Ishikawa (cell line): ENCODE measurements around the gene UBE3D.

Experiments
- CEBPB ChIP-seq: IDR thresholded peaks from 2 replicates; pipeline ENCODE4 v1.6.1; 2012
- CREB1 ChIP-seq: IDR thresholded peaks from 2 replicates; pipeline ENCODE4 v1.6.1; 2012; ENCODE audit warnings: low read depth
- EGR1 ChIP-seq: IDR thresholded peaks from 2 replicates; pipeline ENCODE4 v1.6.1; 2012
- EP300 ChIP-seq: IDR thresholded peaks from 2 replicates; pipeline ENCODE4 v1.6.1; 2012; ENCODE audit warnings: borderline replicate concordance
- FOXM1 ChIP-seq: IDR thresholded peaks from 2 replicates; pipeline ENCODE4 v1.6.1; 2012; ENCODE audit warnings: low read depth, borderline replicate concordance
- MAX ChIP-seq: IDR thresholded peaks from 2 replicates; pipeline ENCODE4 v1.6.1; 2012
- NFIC ChIP-seq: IDR thresholded peaks from 2 replicates; pipeline ENCODE4 v1.6.1; 2012
- RAD21 ChIP-seq: IDR thresholded peaks from 2 replicates; pipeline ENCODE4 v1.6.1; 2012; ENCODE audit warnings: low read depth
- REST ChIP-seq: IDR thresholded peaks from 2 replicates; pipeline ENCODE4 v1.6.1; 2012; ENCODE audit warnings: low read depth, mild to moderate bottlenecking
- TAF1 ChIP-seq: IDR thresholded peaks from 2 replicates; pipeline ENCODE4 v1.6.1; 2012; ENCODE audit warnings: low read depth, mild to moderate bottlenecking
- TCF12 ChIP-seq: IDR thresholded peaks from 2 replicates; pipeline ENCODE4 v1.6.1; 2012; ENCODE audit warnings: low read depth
- TEAD4 ChIP-seq: IDR thresholded peaks from 2 replicates; pipeline ENCODE4 v1.6.1; 2012
- USF1 ChIP-seq: IDR thresholded peaks from 2 replicates; pipeline ENCODE4 v1.6.1; 2012
- YY1 ChIP-seq: IDR thresholded peaks from 2 replicates; pipeline ENCODE4 v1.6.1; 2012; ENCODE audit warnings: low read depth
- ZBTB7A ChIP-seq: IDR thresholded peaks from 2 replicates; pipeline ENCODE4 v1.6.1; 2012; ENCODE audit warnings: low read depth

The UBE3D gene

GRCh38 chr6:83055366-83055964 is 10.2 kb downstream of the UBE3D start:
- TF ChIP-seq EGR1: no peak
- TF ChIP-seq REST: no peak
- no peak for TF ChIP-seq EP300
- TF ChIP-seq TEAD4: no peak
- TF ChIP-seq FOXM1: no peak
- TF ChIP-seq NFIC: no peak
- peak; percentile 76 for TF ChIP-seq RAD21
- TF ChIP-seq MAX: no peak

GRCh38 chr6:83053678-83054077 is 12.0 kb downstream of the UBE3D start:
- TF ChIP-seq EP300 (no peak), RAD21 (no peak), TEAD4 (no peak), USF1 (no peak), ZBTB7A (no peak), CREB1 (no peak), TAF1 (no peak), MAX (no peak), EGR1 (no peak), NFIC (no peak)

- no peak for TF ChIP-seq RAD21
- no peak for TF ChIP-seq FOXM1
- no peak for TF ChIP-seq CREB1
- no peak for TF ChIP-seq EGR1
- TF ChIP-seq YY1: no peak
- TF ChIP-seq USF1: no peak
- no peak for TF ChIP-seq NFIC
- TF ChIP-seq TEAD4: no peak
- no peak for TF ChIP-seq REST
- no peak for TF ChIP-seq MAX
- no peak for TF ChIP-seq EP300
- no peak for TF ChIP-seq CEBPB
- TF ChIP-seq ZBTB7A: no peak
- TF ChIP-seq TCF12: no peak
Observed at GRCh38 chr6:83051377-83052172, 14.1 kb downstream of the UBE3D start.

- TF ChIP-seq TCF12 (no peak), NFIC (no peak), TEAD4 (peak; percentile 41; the same call in 1 of the 2 replicates), TAF1 (no peak), EGR1 (no peak), YY1 (no peak)
Observed at GRCh38 chr6:83047065-83047754, 18.4 kb downstream of the UBE3D start.

GRCh38 chr6:83044091-83044768 is 21.4 kb downstream of the UBE3D start:
- no peak for TF ChIP-seq NFIC
- no peak for TF ChIP-seq TEAD4
- no peak for TF ChIP-seq YY1
